ENCODE measurements around the gene ALG13.
"Not testable (repeated sequence)": the region's sequence is repeated elsewhere in the genome, so short reads cannot be mapped to it uniquely, and the experiment has no call there.

Gene ALG13

GRCh38 chrX:111680988-111681779 is at the start of gene ALG13:
TSS of gene ALG13 (plus strand) at chrX:111681170. CDS start at chrX:111681219, 49 bp downstream.
- peak; percentile 92 for DNase-seq

GRCh38 chrX:111634823-111635729 is 45.9 kb upstream of the ALG13 start:
- DNase-seq = no peak

GRCh38 chrX:111641969-111642368 is 39.0 kb upstream of the ALG13 start:
- DNase-seq = no peak

- not testable (repeated sequence) for DNase-seq
Observed at GRCh38 chrX:111645165-111645564, 35.8 kb upstream of the ALG13 start.

- no peak for DNase-seq
Observed at GRCh38 chrX:111645607-111646006, 35.4 kb upstream of the ALG13 start.

- no peak for DNase-seq
Observed at GRCh38 chrX:111646515-111646914, 34.5 kb upstream of the ALG13 start.

- no peak for DNase-seq
Observed at GRCh38 chrX:111648802-111649201, 32.2 kb upstream of the ALG13 start.

- no peak for DNase-seq
Observed at GRCh38 chrX:111649638-111650037, 31.3 kb upstream of the ALG13 start.

GRCh38 chrX:111650845-111651244 is 30.1 kb upstream of the ALG13 start:
- DNase-seq = no peak

- no peak for DNase-seq
Observed at GRCh38 chrX:111652719-111653118, 28.3 kb upstream of the ALG13 start.

GRCh38 chrX:111661241-111661640 is 19.7 kb upstream of the ALG13 start:
- DNase-seq = no peak

GRCh38 chrX:111662292-111662691 is 18.7 kb upstream of the ALG13 start:
- no peak for DNase-seq

GRCh38 chrX:111671668-111672067 is 9.3 kb upstream of the ALG13 start:
- no peak for DNase-seq

- DNase-seq = no peak
Observed at GRCh38 chrX:111687305-111687704, 6.3 kb downstream of the ALG13 start.

- DNase-seq = no peak
Observed at GRCh38 chrX:111695297-111695880, 14.4 kb downstream of the ALG13 start.

- DNase-seq = no peak
Observed at GRCh38 chrX:111719426-111720210, 38.6 kb downstream of the ALG13 start.

GRCh38 chrX:111728096-111728495 is 47.1 kb downstream of the ALG13 start:
- no peak for DNase-seq

GRCh38 chrX:111731351-111731750 is 50.4 kb downstream of the ALG13 start:
- DNase-seq = no peak

GRCh38 chrX:111736571-111736970 is 55.6 kb downstream of the ALG13 start:
- DNase-seq = no peak

GRCh38 chrX:111742018-111742417 is 61.0 kb downstream of the ALG13 start:
- no peak for DNase-seq

GRCh38 chrX:111743316-111743715 is 62.3 kb downstream of the ALG13 start:
- DNase-seq = no peak

- DNase-seq = no peak
Observed at GRCh38 chrX:111756486-111756885, 75.5 kb downstream of the ALG13 start.

GRCh38 chrX:111759686-111760085 is 78.7 kb downstream of the ALG13 start:
- no peak for DNase-seq

Measured in CD4-positive, alpha-beta T cell treated with Interleukin-21 for 1 hour (primary cell).